Endothelial cell (in vitro differentiated cells): ENCODE results near the gene C12orf60. TPM values are rescaled to one million over a fixed set of nuclear protein-coding genes. Genes with fewer than 3 reads are reported as not detected.
A peak's percentile ranks its signal among the peaks of the same experiment; 100 is the strongest.
"Not testable (repeated sequence)": the region's sequence is repeated elsewhere in the genome, so short reads cannot be mapped to it uniquely, and the experiment has no call there.

Source experiments
- DNase-seq: peaks from one replicate; pipeline ENCODE4 v3.0.0; 2021; ENCODE audit warnings: low spot score
- H3K27ac Mint-ChIP-seq: one replicate; pipeline ENCODE4 v1.8.0; 2021; ENCODE audit warnings: mixed read lengths, inconsistent platforms; ENCODE audit not compliant: unreplicated experiment
- H3K27me3 Mint-ChIP-seq: one replicate; pipeline ENCODE4 v1.8.0; 2021; ENCODE audit warnings: mild to moderate bottlenecking, moderate library complexity, mixed read lengths, inconsistent platforms; ENCODE audit not compliant: unreplicated experiment
- H3K36me3 Mint-ChIP-seq: one replicate; pipeline ENCODE4 v1.8.0; 2021; ENCODE audit warnings: mild to moderate bottlenecking, low read depth, mixed read lengths, inconsistent platforms; ENCODE audit not compliant: unreplicated experiment
- H3K4me1 Mint-ChIP-seq: one replicate; pipeline ENCODE4 v1.8.0; 2021; ENCODE audit warnings: mild to moderate bottlenecking, mixed read lengths, inconsistent platforms; ENCODE audit not compliant: unreplicated experiment
- H3K4me3 Mint-ChIP-seq: one replicate; pipeline ENCODE4 v1.8.0; 2021; ENCODE audit warnings: mild to moderate bottlenecking, mixed read lengths, inconsistent platforms; ENCODE audit not compliant: unreplicated experiment
- H3K9me3 Mint-ChIP-seq: one replicate; pipeline ENCODE4 v1.8.0; 2021; ENCODE audit warnings: mixed read lengths, inconsistent platforms; ENCODE audit not compliant: unreplicated experiment
- long read RNA-seq: library from polyadenylated mRNA; unstranded; transcript quantifications from one replicate; pipeline ENCODE4 v2.0.0, GENCODE V29; 2020; ENCODE audit not compliant: unreplicated experiment
- total RNA-seq: library from RNA; stranded (reverse); fragmentation: NEBNext Ultra II Directional; extraction: Animal tissue kit (Norgen Biotek cat#: 25700); gene quantifications from one replicate; pipeline ENCODE4 v1.2.1, GENCODE V29; 2021; ENCODE audit not compliant: unreplicated experiment
- TF ChIP-seq, protein P1 (sequence below): fragments of 200-600 bp; sonication (generic); IDR thresholded peaks from one replicate; pipeline ENCODE4 v1.5.0; 2021; ENCODE audit warnings: antibody characterized with exemption; ENCODE audit not compliant: unreplicated experiment

C12orf60 gene, protein sequence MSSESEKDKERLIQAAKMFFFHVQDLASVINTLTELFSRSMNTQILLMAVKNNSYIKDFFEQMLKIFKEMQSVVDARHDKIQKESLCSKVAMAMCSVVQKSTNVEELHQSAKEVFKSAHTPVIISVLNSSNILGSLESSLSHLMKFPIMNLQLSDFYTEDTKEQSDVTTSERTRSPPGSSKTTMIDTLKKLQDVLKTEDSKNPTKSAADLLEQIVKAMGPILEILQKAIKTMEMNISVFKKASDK
- total RNA-seq = 1.8 TPM
- long read RNA-seq, partial matches to known transcripts = 0 of 3 reads
- long read RNA-seq, other reads (novel, unspliced or antisense) = 0 of 3 reads

GRCh38 chr12:14803011-14803829 lies at the start of gene C12orf60, which contains the start of gene WBP11:
Gene C12orf60 (plus strand): TSS chr12:14803670. CDS start chr12:14822936, 19,266 bp downstream.
Gene WBP11 (minus strand): TSS chr12:14803478. CDS start chr12:14801383, 2,095 bp downstream.
- Mint-ChIP-seq H3K27me3 (no peaks in the 10 kb centered on the region), H3K9me3 (no peaks in the 10 kb centered on the region), H3K4me1 (no peaks in the 10 kb centered on the region), H3K4me3 (no peak within 1 kb of the TSS), H3K27ac (no peak within 1 kb of the TSS), H3K36me3 (peaks cover 4% of the 10 kb centered on the region)
- DNase-seq = peak; percentile 84
- TF ChIP-seq, protein P1, sequence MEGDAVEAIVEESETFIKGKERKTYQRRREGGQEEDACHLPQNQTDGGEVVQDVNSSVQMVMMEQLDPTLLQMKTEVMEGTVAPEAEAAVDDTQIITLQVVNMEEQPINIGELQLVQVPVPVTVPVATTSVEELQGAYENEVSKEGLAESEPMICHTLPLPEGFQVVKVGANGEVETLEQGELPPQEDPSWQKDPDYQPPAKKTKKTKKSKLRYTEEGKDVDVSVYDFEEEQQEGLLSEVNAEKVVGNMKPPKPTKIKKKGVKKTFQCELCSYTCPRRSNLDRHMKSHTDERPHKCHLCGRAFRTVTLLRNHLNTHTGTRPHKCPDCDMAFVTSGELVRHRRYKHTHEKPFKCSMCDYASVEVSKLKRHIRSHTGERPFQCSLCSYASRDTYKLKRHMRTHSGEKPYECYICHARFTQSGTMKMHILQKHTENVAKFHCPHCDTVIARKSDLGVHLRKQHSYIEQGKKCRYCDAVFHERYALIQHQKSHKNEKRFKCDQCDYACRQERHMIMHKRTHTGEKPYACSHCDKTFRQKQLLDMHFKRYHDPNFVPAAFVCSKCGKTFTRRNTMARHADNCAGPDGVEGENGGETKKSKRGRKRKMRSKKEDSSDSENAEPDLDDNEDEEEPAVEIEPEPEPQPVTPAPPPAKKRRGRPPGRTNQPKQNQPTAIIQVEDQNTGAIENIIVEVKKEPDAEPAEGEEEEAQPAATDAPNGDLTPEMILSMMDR = no peak

- Mint-ChIP-seq H3K9me3 (no peaks in the 10 kb centered on the region), H3K36me3 (peaks cover 11% of the 10 kb centered on the region), H3K4me1 (no peaks in the 10 kb centered on the region), H3K4me3 (no peak overlapping the region), H3K27ac (no peak overlapping the region), H3K27me3 (no peaks in the 10 kb centered on the region)
- TF ChIP-seq, protein P1 = peak; percentile 80
- DNase-seq = peak; percentile 53
Measured at GRCh38 chr12:14756334-14757143, 46.9 kb upstream of the C12orf60 start.

DNA sequence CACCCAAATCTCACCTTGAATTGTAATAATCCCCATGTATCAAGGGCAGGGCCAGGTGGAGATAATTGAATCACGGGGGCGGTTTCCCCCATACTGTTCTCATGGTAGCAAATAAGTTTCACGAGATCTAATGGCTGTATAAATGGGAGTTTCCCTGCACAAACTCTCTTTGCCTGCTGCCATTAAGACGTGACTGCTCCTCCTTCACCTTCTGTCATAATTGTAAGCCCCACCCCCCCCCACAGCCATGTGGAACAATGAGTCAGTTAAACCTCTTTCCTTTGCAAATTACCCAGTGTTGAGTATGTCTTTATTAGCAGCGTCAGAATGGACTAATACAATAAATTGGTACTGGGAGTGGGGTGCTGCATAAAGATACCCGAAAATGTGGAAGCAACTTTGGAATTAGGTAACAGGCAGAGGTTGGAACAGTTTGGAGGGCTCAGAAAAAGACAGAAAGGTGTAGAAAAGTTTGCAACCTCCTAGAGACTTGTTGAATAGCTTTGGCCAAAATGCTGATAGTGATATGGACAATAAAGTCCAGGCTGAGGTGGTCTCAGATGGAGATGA lies 43.7 kb upstream of the C12orf60 start:
- H3K36me3 Mint-ChIP-seq = peaks cover 11% of the 10 kb centered on the region
- H3K9me3 Mint-ChIP-seq, H3K27me3 Mint-ChIP-seq, H3K4me1 Mint-ChIP-seq, DNase-seq, H3K4me3 Mint-ChIP-seq, H3K27ac Mint-ChIP-seq: not testable (repeated sequence)

- TF ChIP-seq, protein P1 = no peak
- Mint-ChIP-seq H3K4me3 (no peak overlapping the region), H3K4me1 (peaks cover 3% of the 10 kb centered on the region), H3K9me3 (peaks cover 4% of the 10 kb centered on the region), H3K27ac (no peak overlapping the region), H3K36me3 (peaks cover 8% of the 10 kb centered on the region), H3K27me3 (peaks cover 11% of the 10 kb centered on the region)
- DNase-seq = no peak
Measured at GRCh38 chr12:14765398-14765797, 38.1 kb upstream of the C12orf60 start.

DNA sequence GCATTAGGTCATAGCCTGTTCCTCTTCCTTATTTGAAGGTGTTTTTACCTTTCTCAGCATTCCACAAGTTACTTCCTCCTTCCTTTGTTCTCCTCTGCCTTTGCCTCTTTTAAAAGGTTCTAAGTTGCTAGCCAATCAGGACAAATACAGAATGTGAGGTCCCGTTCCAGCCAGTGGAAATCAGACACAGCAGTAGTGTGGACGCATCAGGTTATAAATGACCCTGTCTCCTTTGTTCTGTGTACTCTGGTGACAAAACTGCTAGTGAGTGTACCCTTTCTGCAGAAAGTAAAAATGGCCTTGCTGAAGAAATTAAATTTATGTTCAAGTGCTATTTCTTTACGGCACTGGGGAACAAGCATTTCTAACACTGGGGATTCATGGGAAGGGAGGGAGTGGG lies 37.5 kb upstream of the C12orf60 start:
- H3K4me1 Mint-ChIP-seq, H3K4me3 Mint-ChIP-seq, H3K27ac Mint-ChIP-seq, H3K9me3 Mint-ChIP-seq, DNase-seq, H3K36me3 Mint-ChIP-seq: not testable (repeated sequence)
- H3K27me3 Mint-ChIP-seq = peaks cover 15% of the 10 kb centered on the region
